ENCODE measurements around the gene TMCO4. TPM values are rescaled to one million over a fixed set of nuclear protein-coding genes. Genes with fewer than 3 reads are reported as not detected.

The TMCO4 gene
- total and polyA plus RNA-seq, 10 of the 15 experiments (the other 5 are each of a cell fraction or from before 2014, with no cell fraction given) = 2.4 to 20.8 (median 13.0) TPM

DNA sequence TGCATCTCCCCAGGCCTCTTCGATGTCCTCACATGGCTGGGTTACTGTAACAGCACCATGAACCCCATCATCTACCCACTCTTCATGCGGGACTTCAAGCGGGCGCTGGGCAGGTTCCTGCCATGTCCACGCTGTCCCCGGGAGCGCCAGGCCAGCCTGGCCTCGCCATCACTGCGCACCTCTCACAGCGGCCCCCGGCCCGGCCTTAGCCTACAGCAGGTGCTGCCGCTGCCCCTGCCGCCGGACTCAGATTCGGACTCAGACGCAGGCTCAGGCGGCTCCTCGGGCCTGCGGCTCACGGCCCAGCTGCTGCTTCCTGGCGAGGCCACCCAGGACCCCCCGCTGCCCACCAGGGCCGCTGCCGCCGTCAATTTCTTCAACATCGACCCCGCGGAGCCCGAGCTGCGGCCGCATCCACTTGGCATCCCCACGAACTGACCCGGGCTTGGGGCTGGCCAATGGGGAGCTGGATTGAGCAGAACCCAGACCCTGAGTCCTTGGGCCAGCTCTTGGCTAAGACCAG is 120.7 kb downstream of the TMCO4 start:
- no peak overlapping the region for H2AFZ ChIP-seq (ENCODE audit: control insufficient read depth, low read depth, low read length)
- peaks cover 0 to 1% of the 10 kb centered on the region in 2 experiments; a peak in 2 of 4 replicates for H3K27me3 ChIP-seq (replicated peaks in 1 of 2; ENCODE audit: control insufficient read depth in 2 of 2, insufficient read depth in 2 of 2, low read length in 1 of 2)
- intact Hi-C loops (cut with micrococcal nuclease; ENCODE audit: unreplicated experiment) = no loop called here
- ChIA-PET SMC1A (ENCODE audit: uncharacterized antibody, unreplicated experiment) (no interaction called here), RAD21 (ENCODE audit: unreplicated experiment) (no interaction called here), POLR2A (no interaction called here), CTCF (interaction anchor here (3.8 kb wide), 1 partner anchor 18 kb away, joined by 16 read pairs; no protein-coding TSS in a partner anchor)
- in situ Hi-C loops (cut with MboI) = no loop called here
- ATAC-seq (no peak), DNase-seq (ENCODE audit: low read depth, low spot score) (no peak), FAIRE-seq (no peak)
- no peak overlapping the region for H3K4me3 ChIP-seq
- H4K20me1 ChIP-seq (ENCODE audit: control insufficient read depth, insufficient read depth) = no peaks in the 10 kb centered on the region
- H3K9ac ChIP-seq (ENCODE audit: control insufficient read depth, insufficient read depth, low read length) = no peak overlapping the region
- no TSS peak for BruUV-seq (replicated peaks)
- TF ChIP-seq LARP7 (IDR thresholded peaks at IDR 0.05) (no peak), ZSCAN29 (IDR thresholded peaks at IDR 0.05) (no peak), SMAD5 (IDR thresholded peaks at IDR 0.05; ENCODE audit: low read depth) (no peak), ZNF24 (IDR thresholded peaks at IDR 0.05) (no peak), STAT1 (conservative IDR thresholded peaks at IDR 0.05) (no peak), KAT2A (conservative IDR thresholded peaks at IDR 0.05; ENCODE audit: control insufficient read depth, low read depth, low read length) (no peak), MYC (IDR thresholded peaks at IDR 0.05; ENCODE audit: insufficient read depth, insufficient read length, insufficient replicate concordance, low read length, severe bottlenecking) (no peak), ESRRA (IDR thresholded peaks at IDR 0.05; ENCODE audit: low read length) (no peak)
- TF ChIP-seq, protein P1, sequence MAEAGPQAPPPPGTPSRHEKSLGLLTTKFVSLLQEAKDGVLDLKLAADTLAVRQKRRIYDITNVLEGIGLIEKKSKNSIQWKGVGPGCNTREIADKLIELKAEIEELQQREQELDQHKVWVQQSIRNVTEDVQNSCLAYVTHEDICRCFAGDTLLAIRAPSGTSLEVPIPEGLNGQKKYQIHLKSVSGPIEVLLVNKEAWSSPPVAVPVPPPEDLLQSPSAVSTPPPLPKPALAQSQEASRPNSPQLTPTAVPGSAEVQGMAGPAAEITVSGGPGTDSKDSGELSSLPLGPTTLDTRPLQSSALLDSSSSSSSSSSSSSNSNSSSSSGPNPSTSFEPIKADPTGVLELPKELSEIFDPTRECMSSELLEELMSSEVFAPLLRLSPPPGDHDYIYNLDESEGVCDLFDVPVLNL (IDR thresholded peaks at IDR 0.05; ENCODE audit: low read depth, low read length) = no peak
- TF ChIP-seq, protein P2, sequence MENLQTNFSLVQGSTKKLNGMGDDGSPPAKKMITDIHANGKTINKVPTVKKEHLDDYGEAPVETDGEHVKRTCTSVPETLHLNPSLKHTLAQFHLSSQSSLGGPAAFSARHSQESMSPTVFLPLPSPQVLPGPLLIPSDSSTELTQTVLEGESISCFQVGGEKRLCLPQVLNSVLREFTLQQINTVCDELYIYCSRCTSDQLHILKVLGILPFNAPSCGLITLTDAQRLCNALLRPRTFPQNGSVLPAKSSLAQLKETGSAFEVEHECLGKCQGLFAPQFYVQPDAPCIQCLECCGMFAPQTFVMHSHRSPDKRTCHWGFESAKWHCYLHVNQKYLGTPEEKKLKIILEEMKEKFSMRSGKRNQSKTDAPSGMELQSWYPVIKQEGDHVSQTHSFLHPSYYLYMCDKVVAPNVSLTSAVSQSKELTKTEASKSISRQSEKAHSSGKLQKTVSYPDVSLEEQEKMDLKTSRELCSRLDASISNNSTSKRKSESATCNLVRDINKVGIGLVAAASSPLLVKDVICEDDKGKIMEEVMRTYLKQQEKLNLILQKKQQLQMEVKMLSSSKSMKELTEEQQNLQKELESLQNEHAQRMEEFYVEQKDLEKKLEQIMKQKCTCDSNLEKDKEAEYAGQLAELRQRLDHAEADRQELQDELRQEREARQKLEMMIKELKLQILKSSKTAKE (IDR thresholded peaks at IDR 0.05; ENCODE audit: low read depth, poor library complexity, severe bottlenecking) = no peak
- H3K36me3 ChIP-seq (ENCODE audit: control insufficient read depth in 2 of 2, insufficient read depth in 2 of 2, low read length in 1 of 2) = no peaks in the 10 kb centered on the region
- no peaks in the 10 kb centered on the region for H3K79me2 ChIP-seq (ENCODE audit: control insufficient read depth, insufficient read depth, low read length)
- H3K27ac ChIP-seq (ENCODE audit: control insufficient read depth, insufficient read depth) = no peak overlapping the region
- H3K9me3 ChIP-seq (replicated peaks; ENCODE audit: control insufficient read depth, insufficient read depth, low read length) = no peaks in the 10 kb centered on the region
- H3K4me2 ChIP-seq (ENCODE audit: control insufficient read depth, insufficient read depth) = no peak overlapping the region
- no peaks in the 10 kb centered on the region for H3K4me1 ChIP-seq (ENCODE audit: control insufficient read depth, insufficient read depth, low read length)
- WGBS (ENCODE audit: insufficient coverage, insufficient replicate concordance, low lambda C conversion rate, missing lambda C conversion rate) = 86% methylated on average over 34 of the region's 34 CpGs
